Measurements from ENCODE around the gene PIK3AP1.

DNA sequence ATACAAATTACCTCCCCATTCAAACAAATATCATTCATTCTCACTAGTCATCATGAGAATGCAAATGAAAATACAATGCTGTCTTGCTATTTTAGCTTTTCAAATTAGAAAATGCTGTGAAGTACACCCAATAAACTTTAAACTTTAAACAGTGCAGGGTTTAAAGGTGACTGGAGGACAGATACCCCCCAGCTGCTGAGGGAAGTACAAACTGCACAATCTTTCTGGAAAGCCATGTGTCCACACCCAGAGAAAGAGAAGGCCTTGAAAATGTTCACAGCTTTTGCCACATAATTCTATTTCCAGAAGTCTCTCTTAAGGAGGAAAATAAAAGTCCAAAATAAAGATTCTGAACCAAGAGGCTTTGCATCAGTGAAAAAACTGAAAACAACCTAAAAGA, 56.5 kb downstream of the PIK3AP1 start:
- TF ChIP-seq, protein P1, sequence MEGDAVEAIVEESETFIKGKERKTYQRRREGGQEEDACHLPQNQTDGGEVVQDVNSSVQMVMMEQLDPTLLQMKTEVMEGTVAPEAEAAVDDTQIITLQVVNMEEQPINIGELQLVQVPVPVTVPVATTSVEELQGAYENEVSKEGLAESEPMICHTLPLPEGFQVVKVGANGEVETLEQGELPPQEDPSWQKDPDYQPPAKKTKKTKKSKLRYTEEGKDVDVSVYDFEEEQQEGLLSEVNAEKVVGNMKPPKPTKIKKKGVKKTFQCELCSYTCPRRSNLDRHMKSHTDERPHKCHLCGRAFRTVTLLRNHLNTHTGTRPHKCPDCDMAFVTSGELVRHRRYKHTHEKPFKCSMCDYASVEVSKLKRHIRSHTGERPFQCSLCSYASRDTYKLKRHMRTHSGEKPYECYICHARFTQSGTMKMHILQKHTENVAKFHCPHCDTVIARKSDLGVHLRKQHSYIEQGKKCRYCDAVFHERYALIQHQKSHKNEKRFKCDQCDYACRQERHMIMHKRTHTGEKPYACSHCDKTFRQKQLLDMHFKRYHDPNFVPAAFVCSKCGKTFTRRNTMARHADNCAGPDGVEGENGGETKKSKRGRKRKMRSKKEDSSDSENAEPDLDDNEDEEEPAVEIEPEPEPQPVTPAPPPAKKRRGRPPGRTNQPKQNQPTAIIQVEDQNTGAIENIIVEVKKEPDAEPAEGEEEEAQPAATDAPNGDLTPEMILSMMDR (IDR thresholded peaks at IDR 0.05 in 4 of 5, conservative IDR thresholded peaks at IDR 0.05 in 1 of 5) = no peak
- no peak for TF ChIP-seq POLR2A (IDR thresholded peaks at IDR 0.05)

Data from gastrocnemius medialis (tissue), 4 donors.